ENCODE data around the gene KIAA0930. TPM values are rescaled to one million over a fixed set of nuclear protein-coding genes. Genes with fewer than 3 reads are reported as not detected.

The KIAA0930 gene
- total RNA-seq, 6 experiments from 2014 or later: 24.5 to 57.9 (median 40.8) TPM

- H3K4me3 ChIP-seq: no peak overlapping the region
- TF ChIP-seq, protein P1, sequence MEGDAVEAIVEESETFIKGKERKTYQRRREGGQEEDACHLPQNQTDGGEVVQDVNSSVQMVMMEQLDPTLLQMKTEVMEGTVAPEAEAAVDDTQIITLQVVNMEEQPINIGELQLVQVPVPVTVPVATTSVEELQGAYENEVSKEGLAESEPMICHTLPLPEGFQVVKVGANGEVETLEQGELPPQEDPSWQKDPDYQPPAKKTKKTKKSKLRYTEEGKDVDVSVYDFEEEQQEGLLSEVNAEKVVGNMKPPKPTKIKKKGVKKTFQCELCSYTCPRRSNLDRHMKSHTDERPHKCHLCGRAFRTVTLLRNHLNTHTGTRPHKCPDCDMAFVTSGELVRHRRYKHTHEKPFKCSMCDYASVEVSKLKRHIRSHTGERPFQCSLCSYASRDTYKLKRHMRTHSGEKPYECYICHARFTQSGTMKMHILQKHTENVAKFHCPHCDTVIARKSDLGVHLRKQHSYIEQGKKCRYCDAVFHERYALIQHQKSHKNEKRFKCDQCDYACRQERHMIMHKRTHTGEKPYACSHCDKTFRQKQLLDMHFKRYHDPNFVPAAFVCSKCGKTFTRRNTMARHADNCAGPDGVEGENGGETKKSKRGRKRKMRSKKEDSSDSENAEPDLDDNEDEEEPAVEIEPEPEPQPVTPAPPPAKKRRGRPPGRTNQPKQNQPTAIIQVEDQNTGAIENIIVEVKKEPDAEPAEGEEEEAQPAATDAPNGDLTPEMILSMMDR (IDR thresholded peaks at IDR 0.05): no peak
- no peak for TF ChIP-seq POLR2A (IDR thresholded peaks at IDR 0.05)
- no peaks in the 10 kb centered on the region for H3K9me3 ChIP-seq
- peaks cover 0 to 61% (median 19%) of the 10 kb centered on the region in 4 donors for H3K36me3 ChIP-seq
- no peaks in the 10 kb centered on the region for H3K27me3 ChIP-seq
- H3K4me1 ChIP-seq: peaks cover 0 to 8% (median 3%) of the 10 kb centered on the region in 4 donors
- intact Hi-C loops (cut with DNase I): no loop called here
- ATAC-seq (peak; percentile 65 to 82 (median 77)), DNase-seq (no peak)
- 57% methylated on average over 9 of the region's 14 CpGs for WGBS (ENCODE audit: insufficient coverage, low coverage, low lambda C conversion rate, missing lambda C conversion rate)
- H3K27ac ChIP-seq: no peak overlapping the region
Observed at GRCh38 chr22:45180146-45180679, 60.5 kb downstream of the KIAA0930 start.

- no peak for DNase-seq
- TF ChIP-seq, protein P1 (IDR thresholded peaks at IDR 0.05): no peak
- TF ChIP-seq POLR2A (IDR thresholded peaks at IDR 0.05): no peak
- 73% methylated on average over 7 of the region's 9 CpGs for WGBS (ENCODE audit: insufficient coverage, low coverage, low lambda C conversion rate, missing lambda C conversion rate)
- H3K4me3 ChIP-seq: no peak overlapping the region
- no peak overlapping the region for H3K27ac ChIP-seq
- H3K27me3 ChIP-seq: no peaks in the 10 kb centered on the region
- intact Hi-C loops (cut with DNase I): no loop called here
- H3K9me3 ChIP-seq: no peaks in the 10 kb centered on the region
- ATAC-seq: peak; percentile 22 to 48 (median 30)
- peaks cover 0 to 8% (median 3%) of the 10 kb centered on the region in 4 donors for H3K4me1 ChIP-seq
- H3K36me3 ChIP-seq: peaks cover 0 to 56% (median 19%) of the 10 kb centered on the region in 4 donors
Observed at GRCh38 chr22:45179276-45180049, 61.2 kb downstream of the KIAA0930 start.

- no peak for DNase-seq
- 77% methylated on average over 7 of the region's 7 CpGs for WGBS (ENCODE audit: insufficient coverage, low coverage, low lambda C conversion rate, missing lambda C conversion rate)
- H3K36me3 ChIP-seq: peaks cover 0 to 88% (median 38%) of the 10 kb centered on the region in 4 donors
- no peak overlapping the region for H3K4me3 ChIP-seq
- no peaks in the 10 kb centered on the region for H3K9me3 ChIP-seq
- intact Hi-C loops (cut with DNase I): no loop called here
- no peak for ATAC-seq
- no peak overlapping the region for H3K27ac ChIP-seq
- no peaks in the 10 kb centered on the region for H3K27me3 ChIP-seq
- TF ChIP-seq, protein P1 (IDR thresholded peaks at IDR 0.05): no peak
- TF ChIP-seq POLR2A (IDR thresholded peaks at IDR 0.05): no peak
- no peaks in the 10 kb centered on the region for H3K4me1 ChIP-seq
Observed at GRCh38 chr22:45172881-45173585, 67.7 kb downstream of the KIAA0930 start.

DNA sequence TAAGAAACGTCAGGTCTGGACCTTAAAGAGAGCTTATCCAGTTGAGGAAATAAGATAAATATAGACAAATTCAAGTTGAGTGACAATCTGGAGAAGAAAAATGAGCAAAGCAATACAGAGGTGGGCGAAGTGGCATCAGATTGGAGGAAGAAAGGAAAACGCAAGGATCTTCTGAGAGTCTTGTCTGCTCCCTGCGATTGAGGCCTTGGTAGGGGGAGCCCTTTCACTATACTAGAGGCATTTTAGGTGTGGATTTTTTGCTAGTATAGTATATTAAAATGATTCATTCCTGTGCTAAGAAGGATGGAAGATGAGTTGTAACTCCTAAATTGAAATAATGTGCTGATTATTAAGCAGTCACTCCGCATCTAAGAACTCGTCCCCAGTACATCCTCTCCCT is 68.9 kb downstream of the KIAA0930 start:
- TF ChIP-seq POLR2A (IDR thresholded peaks at IDR 0.05): no peak
- TF ChIP-seq, protein P1 (IDR thresholded peaks at IDR 0.05): no peak
- peaks cover 0 to 85% (median 41%) of the 10 kb centered on the region in 4 donors for H3K36me3 ChIP-seq
- H3K27ac ChIP-seq: no peak overlapping the region
- peaks cover 0 to under 1% (median 0%) of the 10 kb centered on the region in 4 donors for H3K4me1 ChIP-seq
- DNase-seq (no peak), ATAC-seq (no peak)
- no peaks in the 10 kb centered on the region for H3K27me3 ChIP-seq
- no peak overlapping the region for H3K4me3 ChIP-seq
- no peaks in the 10 kb centered on the region for H3K9me3 ChIP-seq
- intact Hi-C loops (cut with DNase I): no loop called here
- WGBS (ENCODE audit: insufficient coverage, low coverage, low lambda C conversion rate, missing lambda C conversion rate): 83% methylated on average over 6 of the region's 6 CpGs

Data from right lobe of liver (tissue), 6 donors.